Fibroblast of peridontal ligament (primary cell): ENCODE measurements around the gene SLAMF6.
A peak's percentile ranks its signal among the peaks of the same experiment; 100 is the strongest.

Source experiments
- DNase-seq: peaks from one replicate; pipeline ENCODE4 v3.0.0-alpha.2; 2010; ENCODE audit errors: extremely low read depth

SLAMF6 gene

GRCh38 chr1:160467576-160467975, 55.5 kb downstream of the SLAMF6 start:
- no peak for DNase-seq

- no peak for DNase-seq
These were observed 56.1 kb downstream of the SLAMF6 start for GRCh38 chr1:160466961-160467360.

DNA sequence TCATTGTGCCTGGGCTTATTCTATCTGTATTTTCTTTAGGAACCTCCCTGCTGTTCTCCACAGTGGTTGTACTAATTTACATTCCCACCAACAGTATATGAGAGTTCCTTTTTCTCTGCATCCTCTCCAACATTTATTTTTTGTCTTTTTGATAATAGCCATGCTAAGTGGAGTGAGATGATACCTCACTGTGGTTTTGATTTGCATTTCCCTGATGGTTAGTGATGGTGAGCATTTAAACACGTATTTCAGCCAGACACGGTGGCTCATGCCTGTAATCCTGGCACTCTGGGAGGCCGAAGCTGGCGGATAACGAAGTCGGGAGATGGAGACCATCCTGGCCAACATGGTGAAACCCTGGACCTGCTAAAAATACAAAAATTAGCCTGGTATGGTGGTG, 57.9 kb downstream of the SLAMF6 start:
- DNase-seq: no peak

DNA sequence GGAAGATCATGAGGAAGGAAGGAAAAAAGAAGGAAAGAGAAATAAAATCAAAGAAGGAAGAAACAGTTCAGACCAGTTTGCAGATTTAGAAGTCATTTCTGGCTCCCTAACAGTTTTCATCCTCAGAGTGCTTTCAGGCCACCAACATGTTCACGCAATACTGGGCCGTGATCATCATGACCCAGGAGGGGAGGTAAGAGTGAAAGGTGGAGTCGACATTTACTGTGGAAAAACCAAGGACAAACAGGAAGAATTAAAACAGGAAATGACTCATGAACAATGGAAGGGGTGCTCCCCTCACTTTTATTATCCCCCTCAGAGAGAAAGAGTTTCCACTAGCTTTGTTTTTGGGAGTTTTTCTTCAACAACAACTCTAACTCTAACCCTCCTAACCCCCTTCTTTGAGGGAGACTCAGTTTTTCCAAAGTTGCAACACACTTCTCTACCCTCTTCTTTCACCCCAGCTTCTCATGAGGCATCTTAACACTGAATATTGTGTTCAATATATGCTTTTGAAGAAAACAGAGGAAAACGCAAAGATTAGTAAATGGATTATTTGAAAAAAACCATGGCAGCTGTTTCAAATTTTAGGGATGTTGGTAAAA, 62.3 kb downstream of the SLAMF6 start:
- no peak for DNase-seq

DNA sequence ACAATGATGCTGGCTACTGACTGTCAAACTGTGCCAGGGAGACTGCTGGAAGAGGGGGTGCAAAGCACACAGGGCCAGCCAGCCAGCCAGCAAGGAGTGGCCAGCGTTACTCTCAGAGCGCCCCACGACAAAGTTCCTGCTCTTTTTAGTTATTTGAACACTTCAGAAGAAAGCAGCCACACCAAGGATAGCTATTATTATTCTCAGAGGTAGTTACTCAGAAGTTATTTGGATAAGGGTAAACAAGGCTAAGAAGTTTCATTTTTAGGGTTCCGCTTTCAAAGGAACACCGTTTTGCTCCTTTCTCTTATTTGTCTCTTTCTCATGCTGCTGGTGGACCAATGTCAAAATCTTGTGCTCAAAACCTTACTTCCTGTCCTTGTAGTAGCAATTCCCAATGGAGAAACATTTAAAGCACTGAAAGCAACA, 62.8 kb downstream of the SLAMF6 start:
- no peak for DNase-seq

DNA sequence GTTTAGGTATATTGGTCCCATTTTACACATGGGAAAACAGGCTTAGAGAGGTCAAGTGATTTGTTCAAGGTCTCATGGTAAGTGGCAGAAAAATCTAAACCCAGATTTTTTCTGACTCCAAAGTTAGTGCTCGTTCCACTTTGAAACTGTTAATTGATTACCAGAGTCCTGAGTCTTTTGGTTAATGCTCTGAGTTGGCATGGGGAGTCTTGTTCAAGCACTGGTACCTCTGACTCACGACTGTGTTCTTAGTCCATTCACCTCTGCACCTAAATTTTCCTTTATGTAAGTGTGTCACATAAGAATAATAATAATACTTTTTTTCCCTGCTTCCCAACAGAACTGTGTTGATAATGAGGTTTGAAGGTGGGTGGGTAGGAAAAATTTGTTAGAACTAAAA, 63.4 kb downstream of the SLAMF6 start:
- no peak for DNase-seq

DNA sequence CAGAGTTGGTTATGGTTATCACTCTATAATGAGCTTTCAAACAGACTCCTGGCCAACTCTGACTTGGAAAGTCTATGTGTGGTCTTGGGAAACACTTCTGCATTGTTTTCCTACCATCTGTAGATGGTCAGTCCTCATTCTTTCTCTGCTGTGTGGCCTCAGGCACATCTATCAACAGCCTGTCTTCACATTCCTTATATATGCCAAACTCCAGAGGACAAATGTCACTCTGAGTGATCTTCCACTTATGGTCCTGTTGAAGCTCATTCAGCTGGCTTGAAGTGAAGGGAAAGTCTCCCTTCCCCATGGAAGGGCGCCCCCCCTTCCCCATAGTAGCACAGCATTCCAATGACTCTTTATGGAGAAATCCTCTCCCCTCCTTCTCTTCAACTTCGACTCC, 64.0 kb downstream of the SLAMF6 start:
- DNase-seq: no peak

- no peak for DNase-seq
These were observed 67.9 kb downstream of the SLAMF6 start for GRCh38 chr1:160455153-160455517.

GRCh38 chr1:160454371-160455152, 68.5 kb downstream of the SLAMF6 start:
- no peak for DNase-seq

- no peak for DNase-seq
These were observed 69.6 kb downstream of the SLAMF6 start for GRCh38 chr1:160453443-160453842.

DNA sequence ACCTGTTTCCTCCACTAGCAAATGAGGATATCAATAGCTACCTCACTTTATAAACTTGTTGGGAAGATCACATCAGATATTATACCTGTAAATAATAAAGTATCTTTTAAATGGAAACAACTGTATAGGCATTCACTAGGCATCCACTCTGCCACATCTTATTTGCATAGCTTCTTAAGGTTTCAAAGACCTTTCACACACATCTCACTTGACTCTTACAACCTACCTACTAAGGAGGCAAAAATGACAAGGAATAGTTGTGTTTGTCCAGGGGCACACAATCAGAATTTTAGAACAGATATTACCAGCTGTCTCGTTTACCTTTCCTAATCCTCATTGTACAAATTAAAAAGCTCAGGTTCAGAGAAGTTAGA, 71.2 kb downstream of the SLAMF6 start:
- DNase-seq: no peak

DNA sequence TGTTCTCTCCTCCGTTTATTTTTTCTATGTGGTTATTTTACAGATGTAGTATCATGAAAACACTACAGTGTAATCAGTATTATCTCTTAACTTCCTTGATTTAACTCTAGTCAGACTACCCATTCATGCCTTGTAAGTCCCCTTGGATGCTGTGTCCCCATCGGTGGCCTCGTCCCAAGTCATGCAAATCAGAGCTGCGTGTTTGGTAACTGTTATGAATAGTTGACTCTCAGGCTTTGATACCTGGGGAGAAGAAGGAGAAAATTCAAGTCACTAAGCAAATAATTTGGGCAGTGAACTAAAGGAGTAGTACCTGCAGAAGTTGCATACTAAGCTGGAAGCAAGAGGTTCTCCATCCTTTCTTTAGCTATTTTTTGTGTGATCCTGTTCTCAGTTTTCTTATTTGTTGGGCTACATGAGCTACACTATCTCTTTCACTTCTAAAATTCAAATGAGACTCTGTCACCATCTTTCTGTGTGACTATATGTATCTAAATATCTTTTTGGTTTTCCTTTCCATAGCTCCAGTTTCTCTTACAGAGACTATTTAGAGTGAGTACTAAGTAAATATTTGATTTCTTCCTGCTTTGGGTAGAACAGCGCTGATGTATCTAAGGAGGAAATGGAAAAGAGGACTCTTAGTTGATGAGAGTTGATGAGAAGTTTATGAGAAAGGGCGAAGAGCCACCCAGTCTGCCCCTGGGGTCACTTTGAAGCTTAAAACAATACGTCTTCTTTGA, 71.8 kb downstream of the SLAMF6 start:
- no peak for DNase-seq

- no peak for DNase-seq
These were observed 73.6 kb downstream of the SLAMF6 start for GRCh38 chr1:160449494-160449893.

GRCh38 chr1:160446945-160447600, 76.0 kb downstream of the SLAMF6 start:
- DNase-seq: no peak

DNA sequence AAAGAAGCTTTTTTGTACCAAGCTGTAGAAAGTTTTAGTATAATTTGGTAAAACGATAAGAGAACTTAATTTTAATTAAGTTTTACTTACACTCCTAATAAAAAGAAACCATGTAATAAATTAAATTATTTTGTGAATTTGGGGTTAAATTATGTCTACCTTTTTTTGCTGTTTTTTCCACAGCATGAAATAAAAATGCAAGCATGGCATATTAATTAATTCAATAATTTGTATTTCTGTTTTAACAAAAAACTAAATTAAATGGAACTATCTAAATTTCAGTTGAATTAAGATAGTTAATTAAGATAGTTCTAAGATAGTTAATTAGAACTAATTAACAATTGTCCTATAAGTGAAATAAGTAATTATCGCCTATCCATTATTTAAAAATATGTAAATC, 83.3 kb downstream of the SLAMF6 start:
- DNase-seq: no peak

DNA sequence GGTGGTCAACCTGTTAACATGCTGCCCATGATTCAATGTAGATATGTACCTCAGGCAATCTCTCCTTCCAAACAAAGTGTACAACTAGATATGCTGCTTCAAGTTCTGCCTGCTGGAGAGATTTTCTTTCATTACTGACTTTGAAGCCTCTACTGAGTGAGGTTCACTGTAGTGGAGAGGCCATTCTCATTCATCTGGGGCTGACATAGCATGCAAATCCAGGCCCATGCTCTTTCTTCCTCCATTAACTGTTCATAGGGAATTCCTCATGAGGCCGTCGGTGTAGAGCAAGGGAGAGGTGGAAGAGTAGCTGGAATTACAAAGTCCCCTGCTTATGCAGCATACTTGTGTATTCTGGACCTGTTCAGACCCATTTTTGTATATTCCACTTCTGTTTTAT, 84.1 kb downstream of the SLAMF6 start:
- no peak for DNase-seq

DNA sequence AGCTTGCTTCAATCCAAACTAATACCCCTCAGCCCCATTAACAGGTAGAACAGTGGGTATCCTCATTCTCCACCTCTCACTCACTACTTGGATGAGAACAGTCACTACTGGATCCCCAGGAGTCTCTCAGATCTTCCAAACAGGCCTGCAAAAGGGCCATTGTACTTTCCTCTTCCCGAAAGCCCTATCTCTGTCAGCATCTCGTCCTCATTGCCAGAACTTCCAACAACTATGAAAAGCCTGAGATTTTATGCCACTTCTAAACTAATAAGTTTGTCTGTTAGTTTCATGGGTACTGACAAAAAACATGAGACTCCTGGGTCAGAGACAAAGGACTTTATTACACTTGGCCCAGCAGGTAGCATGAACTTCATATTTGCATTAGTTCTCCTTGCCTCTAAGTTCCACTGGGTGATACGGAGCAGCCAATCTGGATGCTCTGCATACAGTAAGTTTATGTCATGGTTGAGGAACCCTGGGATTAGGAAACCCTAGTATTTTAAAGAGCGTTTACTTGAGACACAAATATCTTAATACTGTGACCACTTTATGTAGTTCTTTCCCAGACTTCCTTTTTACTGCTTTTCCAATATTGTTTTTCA, 84.6 kb downstream of the SLAMF6 start:
- no peak for DNase-seq

DNA sequence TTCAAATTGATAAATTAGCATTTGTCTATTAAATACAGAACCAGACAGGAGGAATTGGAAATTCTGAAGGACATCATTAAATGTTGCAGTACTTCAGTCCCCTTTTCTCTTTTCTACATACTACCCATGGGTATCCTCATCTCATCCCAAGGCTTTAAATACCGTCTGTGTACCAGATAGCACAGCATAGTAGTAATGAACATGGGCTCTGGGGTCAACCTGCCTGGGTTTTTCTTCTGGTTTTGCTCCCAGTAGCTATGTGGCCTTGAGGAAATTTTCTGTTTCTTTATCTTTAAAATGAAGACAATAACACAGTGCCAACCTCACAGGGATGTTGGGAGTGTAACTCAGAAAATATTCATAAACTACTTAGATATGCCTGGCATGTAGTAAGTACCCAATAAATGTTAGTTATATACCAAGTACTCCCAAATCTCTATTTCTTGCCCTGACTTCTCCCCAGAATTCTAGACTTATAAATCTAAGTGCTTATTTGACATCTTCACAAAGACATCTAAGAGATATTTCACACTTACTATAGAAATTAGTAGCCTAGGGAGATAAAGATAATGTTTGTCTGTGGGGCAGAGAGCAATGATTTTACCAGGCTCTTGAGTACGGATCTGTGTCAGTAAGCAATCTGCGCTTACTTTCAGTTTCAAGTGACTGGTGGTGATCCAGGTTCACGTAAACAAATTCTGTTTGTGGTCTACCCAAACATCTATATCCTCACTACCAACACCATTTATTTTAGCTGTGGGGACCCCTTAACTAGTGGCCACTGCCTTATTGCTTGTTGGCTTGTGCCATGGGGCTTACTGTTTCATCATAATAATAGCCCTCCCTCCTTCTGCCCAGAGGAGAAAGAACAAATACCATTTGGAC, 85.4 kb downstream of the SLAMF6 start:
- peak; percentile 27 for DNase-seq

DNA sequence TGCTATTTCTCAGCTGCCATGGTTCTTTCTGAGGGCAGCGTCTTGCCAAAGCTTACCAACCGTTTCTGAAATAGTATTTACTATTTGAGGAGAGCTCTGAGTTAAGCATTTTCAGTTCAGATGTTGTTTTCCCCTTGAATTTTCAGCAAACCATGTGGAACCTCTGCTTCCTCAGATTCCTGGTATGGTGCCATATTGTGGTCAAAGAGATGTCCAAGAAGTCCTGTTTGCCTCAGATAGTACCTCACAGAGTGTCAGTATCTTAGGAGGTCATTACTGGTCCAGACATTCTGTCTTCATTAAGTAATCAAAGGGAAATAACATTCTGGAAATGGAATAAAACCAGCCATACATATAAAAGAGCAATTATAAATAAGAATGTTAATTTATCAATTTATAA, 86.1 kb downstream of the SLAMF6 start:
- peak; percentile 18 for DNase-seq
